Tibial nerve (tissue), 4 donors: ENCODE data around the gene GRM4. TPM values are rescaled to one million over a fixed set of nuclear protein-coding genes. Genes with fewer than 3 reads are reported as not detected.
"Not testable (repeated sequence)": the region's sequence is repeated elsewhere in the genome, so short reads cannot be mapped to it uniquely, and the experiment has no call there.

ENCODE experiments used
- DNase-seq, 2 donors: peaks; one replicate each; pipeline ENCODE4 v3.0.0-alpha.2; 2019; ENCODE audit warnings: low spot score in 2 of 2
- H3K27ac ChIP-seq, 4 donors: fragments of 200-600 bp; sonication (generic) in 3 of 4; one replicate each; pipeline ENCODE4 v1.5.1; 2017 to 2019; ENCODE audit warnings: mild to moderate bottlenecking in 1 of 4
- H3K27me3 ChIP-seq, 2 donors: fragments of 200-600 bp; sonication (generic) in 1 of 2; one replicate each; pipeline versions ENCODE4 v1.5.1 to v1.6.0; 2017 to 2019
- H3K36me3 ChIP-seq, 3 donors: fragments of 200-600 bp; sonication (generic); one replicate each; pipeline ENCODE4 v1.5.1; 2018 to 2019
- H3K4me1 ChIP-seq, 4 donors: fragments of 200-600 bp; sonication (generic) in 3 of 4; one replicate each; pipeline ENCODE4 v1.5.1; 2017 to 2019
- H3K4me3 ChIP-seq, 4 donors: fragments of 200-600 bp; sonication (generic) in 3 of 4; one replicate each; pipeline ENCODE4 v1.5.1; 2017 to 2019; ENCODE audit warnings: mild to moderate bottlenecking in 1 of 4, moderate library complexity in 1 of 4
- H3K9me3 ChIP-seq, 4 donors: fragments of 200-600 bp; sonication (generic) in 3 of 4; one replicate each; pipeline ENCODE4 v1.5.1; 2017 to 2019
- EP300 ChIP-seq, 2 donors: sonication (generic); formaldehyde crosslinking; IDR thresholded peaks; one replicate each; pipeline ENCODE4 v1.6.1; 2017; ENCODE audit warnings: antibody characterized with exemption in 2 of 2, mild to moderate bottlenecking in 1 of 2
- POLR2A ChIP-seq, 2 donors: fragments of 450-650 bp; IDR thresholded peaks; one replicate each; pipeline ENCODE4 v1.6.1; 2017; ENCODE audit warnings: antibody characterized with exemption in 2 of 2, mild to moderate bottlenecking in 2 of 2, moderate library complexity in 2 of 2
- WGBS, 2 donors: methylation state at CpG; one replicate each; pipeline ENCODE4 v1.1.5; 2018; 5-methylcytosine and 5-hydroxymethylcytosine counted together
- total RNA-seq, 4 donors: library from RNA; depleted of rRNA; stranded (reverse); fragments of >200 nt; gene quantifications; one replicate each; pipeline ENCODE4 v1.1.0, GENCODE V29; 2016
- TF ChIP-seq, protein P1 (sequence below), 5 experiments: fragments of 200-600 bp in 3 of 5; fragments of 450-650 bp in 2 of 5; sonication (generic) in 3 of 5; IDR thresholded peaks; one replicate each; pipeline ENCODE4 v1.5.1; 2016 to 2019; ENCODE audit warnings: antibody characterized with exemption in 5 of 5, mild to moderate bottlenecking in 3 of 5, moderate library complexity in 2 of 5

Gene GRM4
- total RNA-seq, 4 donors from 2014 or later, result not detected

DNA sequence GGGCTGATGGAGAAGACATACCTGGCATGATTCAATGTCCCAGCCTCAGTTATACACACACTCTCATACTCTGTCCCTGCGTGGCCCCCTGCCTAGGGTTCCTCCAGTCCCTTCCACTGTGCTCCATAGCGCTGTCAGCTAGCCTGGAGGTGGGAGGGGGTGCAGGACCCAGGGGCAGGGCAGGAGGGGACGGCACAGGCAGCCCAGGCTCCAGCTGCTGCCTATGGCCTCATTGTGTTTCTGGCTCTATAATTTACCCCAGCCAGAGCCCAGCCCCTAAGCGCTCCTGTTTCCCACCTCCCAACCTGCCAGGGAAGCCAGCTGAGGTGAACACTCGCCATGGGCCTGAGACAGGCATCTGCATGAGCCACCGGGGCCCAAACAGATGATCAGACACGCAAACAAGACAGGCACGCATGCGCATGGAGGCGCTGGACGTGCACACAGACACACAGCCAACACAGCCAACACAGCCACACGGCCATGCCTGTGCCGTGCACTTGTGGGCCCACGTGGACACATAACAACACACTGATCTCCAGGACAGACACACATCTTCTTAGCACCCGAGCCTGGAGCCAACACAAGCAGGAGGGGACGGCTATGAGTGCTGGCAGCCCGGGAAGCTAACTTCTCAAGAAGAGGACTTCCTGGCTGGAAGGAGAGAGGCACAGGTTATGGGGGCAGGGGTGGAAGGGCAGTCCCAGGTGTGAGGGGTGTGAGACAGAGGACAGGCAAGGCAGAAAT, 124.9 kb downstream of the GRM4 start:
- TF ChIP-seq POLR2A (IDR thresholded peaks at IDR 0.05) (no peak), EP300 (IDR thresholded peaks at IDR 0.05) (no peak)
- TF ChIP-seq, protein P1, sequence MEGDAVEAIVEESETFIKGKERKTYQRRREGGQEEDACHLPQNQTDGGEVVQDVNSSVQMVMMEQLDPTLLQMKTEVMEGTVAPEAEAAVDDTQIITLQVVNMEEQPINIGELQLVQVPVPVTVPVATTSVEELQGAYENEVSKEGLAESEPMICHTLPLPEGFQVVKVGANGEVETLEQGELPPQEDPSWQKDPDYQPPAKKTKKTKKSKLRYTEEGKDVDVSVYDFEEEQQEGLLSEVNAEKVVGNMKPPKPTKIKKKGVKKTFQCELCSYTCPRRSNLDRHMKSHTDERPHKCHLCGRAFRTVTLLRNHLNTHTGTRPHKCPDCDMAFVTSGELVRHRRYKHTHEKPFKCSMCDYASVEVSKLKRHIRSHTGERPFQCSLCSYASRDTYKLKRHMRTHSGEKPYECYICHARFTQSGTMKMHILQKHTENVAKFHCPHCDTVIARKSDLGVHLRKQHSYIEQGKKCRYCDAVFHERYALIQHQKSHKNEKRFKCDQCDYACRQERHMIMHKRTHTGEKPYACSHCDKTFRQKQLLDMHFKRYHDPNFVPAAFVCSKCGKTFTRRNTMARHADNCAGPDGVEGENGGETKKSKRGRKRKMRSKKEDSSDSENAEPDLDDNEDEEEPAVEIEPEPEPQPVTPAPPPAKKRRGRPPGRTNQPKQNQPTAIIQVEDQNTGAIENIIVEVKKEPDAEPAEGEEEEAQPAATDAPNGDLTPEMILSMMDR (IDR thresholded peaks at IDR 0.05), result no peak
- Histone ChIP-seq H3K36me3 (no peaks in the 10 kb centered on the region), H3K4me1 (no peaks in the 10 kb centered on the region), H3K9me3 (peaks cover 0 to 12% (median 0%) of the 10 kb centered on the region in 4 donors), H3K4me3 (no peak overlapping the region), H3K27me3 (no peaks in the 10 kb centered on the region), H3K27ac (no peak overlapping the region)
- 66 to 72% methylated on average over 17 of the region's 17 CpGs for WGBS, 2 donors
- DNase-seq, result no peak

DNA sequence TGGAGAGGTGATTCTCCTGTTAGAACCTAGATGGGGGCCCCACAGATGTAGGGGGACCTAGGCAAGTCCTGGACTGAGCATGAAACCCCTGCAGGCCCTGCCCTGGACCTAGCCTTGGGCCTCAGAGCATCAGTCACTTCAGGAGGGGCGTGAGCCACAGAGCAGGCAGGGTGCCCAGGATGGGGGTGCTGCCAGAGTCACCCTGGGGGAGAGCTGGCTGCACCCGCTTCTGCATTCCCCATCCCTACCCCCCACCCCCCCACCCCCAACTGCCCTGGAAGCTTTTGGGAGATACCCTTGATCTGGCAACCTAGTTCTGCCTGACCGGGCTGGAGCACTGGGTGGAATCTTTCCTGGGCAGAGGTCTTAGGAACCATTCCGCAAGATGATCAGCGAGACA, 125.6 kb downstream of the GRM4 start:
- H3K9me3 ChIP-seq, result peaks cover 0 to 12% (median 0%) of the 10 kb centered on the region in 4 donors
- no peak overlapping the region for H3K27ac ChIP-seq
- no peaks in the 10 kb centered on the region for H3K36me3 ChIP-seq
- DNase-seq, result no peak
- WGBS, 2 donors, result 85 to 92% methylated on average over 5 of the region's 5 CpGs
- no peak for TF ChIP-seq POLR2A (IDR thresholded peaks at IDR 0.05)
- TF ChIP-seq EP300 (IDR thresholded peaks at IDR 0.05), result no peak
- TF ChIP-seq, protein P1 (IDR thresholded peaks at IDR 0.05), result no peak
- no peaks in the 10 kb centered on the region for H3K27me3 ChIP-seq
- no peaks in the 10 kb centered on the region for H3K4me1 ChIP-seq
- no peak overlapping the region for H3K4me3 ChIP-seq

DNA sequence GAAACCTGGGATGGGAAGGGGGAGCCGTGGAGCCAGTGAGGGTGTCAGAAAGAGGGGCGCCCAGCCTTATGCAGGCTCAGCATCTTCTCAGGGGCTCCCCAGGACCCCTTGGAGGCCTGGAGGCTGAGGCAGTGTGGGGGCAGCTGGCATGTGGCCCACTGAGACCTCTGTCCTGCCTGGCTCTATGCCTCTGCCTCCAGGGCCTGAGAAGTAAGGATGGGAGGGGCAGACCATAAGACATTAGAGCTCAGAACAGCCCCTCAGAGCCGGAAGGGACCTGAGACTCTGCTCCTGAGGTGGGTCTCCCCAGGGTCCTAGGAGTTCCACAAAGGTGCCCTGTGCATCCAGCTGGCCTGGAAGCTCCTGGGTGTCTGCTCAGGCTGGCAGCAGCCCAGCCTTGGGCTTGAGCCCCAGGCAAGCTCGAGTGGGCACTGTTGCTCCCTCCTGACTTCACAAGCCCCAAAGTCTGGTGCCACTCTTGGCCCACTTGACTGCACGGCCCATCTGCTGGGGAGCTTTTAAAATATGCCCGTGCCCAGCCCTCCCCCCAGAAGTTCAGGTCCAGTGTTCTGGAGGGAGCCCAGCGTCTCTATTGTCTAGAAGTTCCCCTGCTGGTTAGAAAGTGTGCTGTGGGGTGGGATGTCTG, 126.8 kb downstream of the GRM4 start:
- DNase-seq, result no peak
- H3K4me3 ChIP-seq, result no peak overlapping the region
- H3K9me3 ChIP-seq, result peaks cover 0 to 8% (median 0%) of the 10 kb centered on the region in 4 donors
- H3K4me1 ChIP-seq, result no peaks in the 10 kb centered on the region
- no peak overlapping the region for H3K27ac ChIP-seq
- TF ChIP-seq, protein P1 (IDR thresholded peaks at IDR 0.05), result no peak
- TF ChIP-seq EP300 (IDR thresholded peaks at IDR 0.05) (no peak), POLR2A (IDR thresholded peaks at IDR 0.05) (no peak)
- H3K27me3 ChIP-seq, result no peaks in the 10 kb centered on the region
- H3K36me3 ChIP-seq, result no peaks in the 10 kb centered on the region
- 64 to 66% methylated on average over 6 to 7 of the region's 7 CpGs for WGBS, 2 donors

DNA sequence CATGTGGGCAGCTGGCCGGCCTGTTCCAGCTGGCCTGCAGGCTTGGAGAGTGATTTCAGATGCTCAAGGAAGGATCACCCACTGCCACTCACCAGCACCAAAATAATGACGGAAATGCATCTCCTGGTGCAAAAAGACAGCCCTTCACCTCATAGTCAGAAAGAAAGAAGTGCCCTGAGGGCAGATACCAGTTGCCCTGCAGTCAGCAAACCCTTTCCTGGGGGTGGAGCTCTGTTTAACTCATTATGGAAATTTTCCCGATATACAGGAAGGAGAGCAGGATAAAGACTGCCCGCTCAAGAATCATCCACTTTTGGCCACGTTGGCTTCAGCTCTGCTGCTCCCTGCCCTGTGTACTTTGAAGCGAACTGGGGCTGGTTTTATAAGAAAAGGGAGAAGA, 127.9 kb downstream of the GRM4 start:
- Histone ChIP-seq H3K27ac (no peak overlapping the region), H3K36me3 (no peaks in the 10 kb centered on the region), H3K27me3 (no peaks in the 10 kb centered on the region), H3K4me1 (no peaks in the 10 kb centered on the region), H3K9me3 (no peaks in the 10 kb centered on the region), H3K4me3 (no peak overlapping the region)
- WGBS, 2 donors, result 76 to 82% methylated on average over 6 of the region's 6 CpGs
- TF ChIP-seq POLR2A (IDR thresholded peaks at IDR 0.05), result no peak
- TF ChIP-seq, protein P1 (IDR thresholded peaks at IDR 0.05), result no peak
- DNase-seq, result no peak

DNA sequence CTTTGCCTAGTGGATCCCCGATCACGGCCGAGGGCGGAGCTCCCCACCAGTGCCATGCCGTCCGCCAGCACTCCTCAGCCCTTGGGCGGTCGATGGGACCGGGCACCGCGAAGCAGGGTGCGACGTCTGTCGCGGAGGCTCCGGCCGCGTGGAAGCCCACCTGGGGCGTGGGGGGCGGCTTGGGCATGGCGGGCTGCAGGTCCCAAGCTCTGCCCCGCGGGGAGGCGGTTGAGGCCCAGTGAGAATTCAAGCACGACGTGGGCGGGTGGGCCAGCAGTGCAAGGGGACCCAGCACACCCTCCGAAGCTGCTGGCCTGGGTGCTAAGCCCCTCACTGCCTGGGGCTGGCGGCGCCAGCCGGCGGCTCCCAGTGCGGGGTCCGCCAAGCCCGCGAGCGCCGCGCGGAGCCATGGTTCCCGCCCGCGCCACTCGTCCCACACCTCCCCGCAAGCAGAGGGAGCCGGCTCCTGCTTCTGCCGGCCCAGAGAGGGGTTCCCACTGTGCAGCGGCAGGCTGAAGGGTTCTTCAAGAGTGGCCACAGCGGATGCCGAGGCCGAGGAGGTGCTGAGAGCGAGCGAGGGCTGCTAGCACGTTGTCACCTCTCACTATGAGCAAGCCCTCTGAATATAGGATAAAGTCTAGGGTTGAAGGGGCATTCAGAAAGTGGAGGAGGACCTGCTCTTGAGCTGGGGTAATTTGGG, 128.6 kb downstream of the GRM4 start:
- DNase-seq, result no peak
- H3K4me3 ChIP-seq, result no peak overlapping the region
- no peaks in the 10 kb centered on the region for H3K9me3 ChIP-seq
- H3K36me3 ChIP-seq, result no peaks in the 10 kb centered on the region
- no peaks in the 10 kb centered on the region for H3K27me3 ChIP-seq
- H3K4me1 ChIP-seq, result no peaks in the 10 kb centered on the region
- TF ChIP-seq POLR2A (IDR thresholded peaks at IDR 0.05) (no peak), EP300 (IDR thresholded peaks at IDR 0.05) (no peak)
- TF ChIP-seq, protein P1 (IDR thresholded peaks at IDR 0.05), result no peak
- H3K27ac ChIP-seq, result no peak overlapping the region
- 94 to 97% methylated on average over 34 to 54 of the region's 54 CpGs for WGBS, 2 donors

DNA sequence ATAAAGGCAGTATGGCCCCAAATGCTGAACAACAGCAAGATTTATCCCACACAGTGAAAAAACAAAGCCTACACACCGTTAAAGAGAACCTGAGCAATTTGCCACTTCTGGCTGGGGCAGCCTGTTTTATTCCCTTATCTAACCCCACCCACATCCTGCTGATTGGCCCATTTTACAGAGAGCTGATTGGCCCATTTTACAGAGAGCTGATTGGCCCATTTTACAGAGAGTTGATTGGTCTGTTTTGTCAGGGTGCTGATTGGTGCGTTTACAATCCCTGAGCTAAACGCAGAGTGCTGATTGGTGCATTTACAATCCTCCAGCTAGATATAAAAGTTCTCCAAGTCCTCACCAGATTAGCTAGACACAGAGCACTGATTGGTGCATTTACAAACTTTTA, 129.3 kb downstream of the GRM4 start:
- H3K4me1 ChIP-seq, H3K36me3 ChIP-seq, DNase-seq, H3K27me3 ChIP-seq, H3K27ac ChIP-seq, H3K9me3 ChIP-seq, H3K4me3 ChIP-seq: not testable (repeated sequence)
- 85% methylated on average over 3 of the region's 3 CpGs for WGBS, 2 donors
